ENCODE measurements around the gene ROBO2.

The ROBO2 gene

GRCh38 chr3:77456431-77456830, 416.5 kb downstream of the ROBO2 start:
- no peak for TF ChIP-seq CTCF (IDR thresholded peaks at IDR 0.05)

- TF ChIP-seq CTCF (IDR thresholded peaks at IDR 0.05), result no peak
These were observed 417.0 kb downstream of the ROBO2 start for GRCh38 chr3:77456906-77457305.

DNA sequence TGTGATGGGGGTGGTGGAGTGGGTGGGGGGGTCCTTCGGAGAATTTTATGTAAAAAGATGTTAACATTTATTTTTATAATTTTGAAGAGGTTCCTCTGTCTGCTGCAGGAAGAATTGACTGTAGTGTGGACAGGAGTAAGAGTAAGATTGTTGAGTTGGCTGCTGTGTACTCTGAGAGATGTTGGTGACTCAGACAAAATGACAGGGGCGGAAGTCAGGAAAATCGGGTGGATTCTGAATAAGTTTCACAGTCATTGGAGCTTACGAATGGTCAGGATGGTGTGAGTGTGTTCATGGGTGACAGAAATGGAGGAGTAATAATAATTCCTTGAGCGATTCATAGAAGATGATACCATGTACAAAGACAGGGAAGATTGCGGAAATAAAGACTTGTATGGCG, 420.0 kb downstream of the ROBO2 start:
- no peak for TF ChIP-seq CTCF (IDR thresholded peaks at IDR 0.05)

DNA sequence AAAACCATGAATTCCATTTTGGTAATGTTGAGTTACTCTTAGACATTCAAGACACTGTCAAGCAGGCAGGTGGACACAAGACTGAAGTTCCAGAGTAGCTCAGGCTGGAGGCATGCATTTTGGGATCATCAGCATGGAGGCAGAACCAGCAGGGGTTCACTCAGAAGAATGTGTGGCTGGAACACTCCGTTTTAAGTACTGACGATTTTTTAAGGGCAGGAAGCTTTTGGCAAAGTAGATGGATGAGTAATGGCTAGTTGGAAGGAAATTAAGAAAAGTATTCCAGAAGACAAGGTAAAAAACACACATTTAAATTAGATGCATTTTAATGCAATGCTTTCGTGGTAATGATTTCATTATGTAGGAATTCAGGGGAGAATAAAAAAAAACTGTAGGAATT, 420.4 kb downstream of the ROBO2 start:
- no peak for TF ChIP-seq CTCF (IDR thresholded peaks at IDR 0.05)

DNA sequence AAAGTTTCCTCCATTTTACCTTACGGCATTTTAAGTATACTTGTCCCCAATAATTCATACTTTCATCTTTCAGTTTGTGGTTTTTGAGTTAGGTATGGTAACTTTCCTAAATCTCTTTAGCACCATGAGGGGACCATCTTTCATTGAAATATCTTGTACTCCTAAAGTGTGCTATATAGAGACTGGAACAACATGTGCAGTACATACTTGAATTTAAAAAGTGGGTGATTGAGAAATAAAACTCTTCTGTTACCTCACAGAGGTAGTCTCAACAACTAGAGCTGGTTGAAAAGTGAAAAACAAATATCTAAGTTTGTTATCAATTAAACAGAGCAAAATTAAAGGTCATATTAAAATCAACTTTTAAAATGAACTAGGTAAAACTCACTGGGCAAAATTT, 423.1 kb downstream of the ROBO2 start:
- no peak for TF ChIP-seq CTCF (IDR thresholded peaks at IDR 0.05)

DNA sequence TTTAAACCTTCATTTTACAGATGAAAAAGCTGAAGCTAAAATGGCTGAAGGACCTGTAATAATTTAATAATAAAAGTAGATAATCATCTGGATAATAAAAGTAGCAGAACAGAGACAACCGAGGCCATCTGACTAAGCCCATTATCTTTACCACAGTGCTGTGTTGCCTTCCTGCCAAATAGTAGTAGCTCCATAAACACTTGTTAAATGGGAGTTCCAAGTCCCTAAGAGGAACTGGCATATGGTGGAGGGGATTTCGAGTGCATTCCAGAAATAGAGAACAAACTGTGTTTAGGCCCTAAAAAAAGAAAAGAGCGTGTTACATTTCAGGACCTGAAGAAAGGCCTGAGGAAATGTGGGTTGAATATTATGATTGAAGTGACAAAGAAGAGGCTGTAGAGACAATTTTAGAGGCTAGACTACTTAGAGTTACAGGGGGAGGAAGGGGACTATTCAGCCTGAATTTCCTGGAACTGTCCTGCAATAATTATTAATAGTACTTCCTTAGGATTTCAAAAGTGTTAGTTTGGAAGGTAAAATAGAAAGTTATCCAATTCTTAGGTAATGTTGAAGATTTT, 424.3 kb downstream of the ROBO2 start:
- TF ChIP-seq CTCF (IDR thresholded peaks at IDR 0.05), result no peak

DNA sequence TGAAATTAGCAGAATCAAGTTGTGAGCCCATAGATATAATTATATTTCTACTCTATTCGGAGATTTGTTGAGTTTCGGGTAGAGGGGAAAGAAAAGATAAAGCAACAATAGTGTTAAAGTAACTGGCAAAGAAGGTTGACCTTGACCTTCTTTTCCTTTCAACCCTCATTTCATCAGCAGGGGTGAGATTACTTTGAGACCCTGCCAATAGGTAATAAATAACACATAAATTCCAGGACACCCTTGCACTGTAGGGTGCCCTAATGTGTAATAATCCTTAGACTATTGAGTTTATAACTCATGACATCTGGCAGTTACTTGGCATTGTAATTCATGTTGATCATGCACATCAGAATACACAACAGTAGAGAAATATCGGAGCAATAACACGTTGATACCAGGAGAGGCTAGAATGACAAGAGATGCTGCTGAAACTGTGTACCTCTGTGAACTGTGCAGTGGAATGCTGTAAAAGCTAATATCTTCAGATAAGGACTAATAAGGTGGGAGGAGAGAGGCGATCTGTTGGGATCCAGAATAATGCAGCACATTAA, 426.7 kb downstream of the ROBO2 start:
- no peak for TF ChIP-seq CTCF (IDR thresholded peaks at IDR 0.05)
